Prostate gland (tissue), 2 donors: Measurements from ENCODE around the gene IMMP2L. TPM values are rescaled to one million over a fixed set of nuclear protein-coding genes. Genes with fewer than 3 reads are reported as not detected.

Experiments used
- DNase-seq: peaks from one replicate; pipeline ENCODE4 v3.0.0-alpha.2; 2019; ENCODE audit warnings: low spot score
- H3K27ac ChIP-seq, 2 donors: fragments of 200-600 bp; sonication (generic); 2 replicates each; pipeline ENCODE4 v1.5.1; 2017 to 2019
- H3K27me3 ChIP-seq: fragments of 200-600 bp; sonication (generic); replicated peaks from 2 replicates; pipeline ENCODE4 v1.5.1; 2019; ENCODE audit not compliant: insufficient read depth
- H3K36me3 ChIP-seq, 2 donors: fragments of 200-600 bp; sonication (generic); 1 replicate in 1 of 2; 2 replicates in 1 of 2; pipeline versions ENCODE4 v1.5.1 to v1.8.1; 2017 to 2019
- H3K4me1 ChIP-seq: fragments of 200-600 bp; sonication (generic); replicated peaks from 2 replicates; pipeline ENCODE4 v1.5.1; 2019
- H3K4me3 ChIP-seq, 2 donors: fragments of 200-600 bp; sonication (generic); 2 replicates each; pipeline ENCODE4 v1.5.1; 2017 to 2019
- H3K9me3 ChIP-seq: fragments of 200-600 bp; sonication (generic); 2 replicates; pipeline ENCODE4 v1.5.1; 2017
- POLR2A ChIP-seq: fragments of 450-650 bp; IDR thresholded peaks from one replicate; pipeline ENCODE4 v1.6.1; 2016; ENCODE audit warnings: antibody characterized with exemption, mild to moderate bottlenecking
- POLR2AphosphoS5 ChIP-seq: sonication (generic); formaldehyde crosslinking; IDR thresholded peaks from one replicate; pipeline ENCODE4 v1.6.1; 2017; ENCODE audit warnings: antibody characterized with exemption
- WGBS: methylation state at CpG from one replicate; pipeline ENCODE4 v1.1.5; 2018; 5-methylcytosine and 5-hydroxymethylcytosine counted together
- intact Hi-C: fragments of 100-400 bp; cut with DNase I; formaldehyde crosslinking; loops from one replicate; pipeline ENCODE4 v1.14.2; 2022
- total RNA-seq, 2 donors: library from RNA; depleted of rRNA; stranded (reverse); fragments of >200 nt; gene quantifications; one replicate each; pipeline ENCODE4 v1.1.0, GENCODE V29; 2016
- TF ChIP-seq, protein P1 (sequence below), 4 experiments: fragments of 200-600 bp in 2 of 4; fragments of 450-650 bp in 2 of 4; sonication (generic) in 2 of 4; IDR thresholded peaks; 1 replicate in 3 of 4; 2 replicates in 1 of 4; pipeline ENCODE4 v1.5.1; 2016 to 2019; ENCODE audit warnings: antibody characterized with exemption in 4 of 4, mild to moderate bottlenecking in 2 of 4, moderate library complexity in 2 of 4

Gene IMMP2L
- total RNA-seq, 2 donors from 2014 or later, result 16.9 to 20.4 TPM

DNA sequence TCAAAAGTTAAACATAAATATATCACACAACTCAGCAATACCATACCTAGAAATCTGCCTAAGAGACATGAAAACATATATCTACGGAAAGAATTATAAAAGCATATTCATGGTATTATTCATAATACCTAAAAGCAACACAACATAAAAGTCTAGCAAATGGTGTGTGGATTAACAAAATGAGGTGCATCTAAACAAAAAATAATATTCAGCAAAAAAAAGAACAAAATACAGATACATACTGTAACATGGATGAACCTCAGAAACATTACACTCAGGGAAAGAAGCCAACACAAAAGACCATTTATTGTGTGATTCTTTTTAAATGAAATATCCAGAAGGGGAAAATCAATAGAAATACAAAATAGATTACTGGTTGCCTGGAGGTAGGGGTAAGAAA is 155.0 kb downstream of the IMMP2L start:
- Histone ChIP-seq H3K4me3 (no peak overlapping the region), H3K9me3 (no peaks in the 10 kb centered on the region), H3K36me3 (no peaks in the 10 kb centered on the region), H3K27ac (no peak overlapping the region), H3K27me3 (no peaks in the 10 kb centered on the region), H3K4me1 (no peaks in the 10 kb centered on the region)
- no peak for TF ChIP-seq POLR2AphosphoS5
- no peak for TF ChIP-seq POLR2A
- TF ChIP-seq, protein P1, sequence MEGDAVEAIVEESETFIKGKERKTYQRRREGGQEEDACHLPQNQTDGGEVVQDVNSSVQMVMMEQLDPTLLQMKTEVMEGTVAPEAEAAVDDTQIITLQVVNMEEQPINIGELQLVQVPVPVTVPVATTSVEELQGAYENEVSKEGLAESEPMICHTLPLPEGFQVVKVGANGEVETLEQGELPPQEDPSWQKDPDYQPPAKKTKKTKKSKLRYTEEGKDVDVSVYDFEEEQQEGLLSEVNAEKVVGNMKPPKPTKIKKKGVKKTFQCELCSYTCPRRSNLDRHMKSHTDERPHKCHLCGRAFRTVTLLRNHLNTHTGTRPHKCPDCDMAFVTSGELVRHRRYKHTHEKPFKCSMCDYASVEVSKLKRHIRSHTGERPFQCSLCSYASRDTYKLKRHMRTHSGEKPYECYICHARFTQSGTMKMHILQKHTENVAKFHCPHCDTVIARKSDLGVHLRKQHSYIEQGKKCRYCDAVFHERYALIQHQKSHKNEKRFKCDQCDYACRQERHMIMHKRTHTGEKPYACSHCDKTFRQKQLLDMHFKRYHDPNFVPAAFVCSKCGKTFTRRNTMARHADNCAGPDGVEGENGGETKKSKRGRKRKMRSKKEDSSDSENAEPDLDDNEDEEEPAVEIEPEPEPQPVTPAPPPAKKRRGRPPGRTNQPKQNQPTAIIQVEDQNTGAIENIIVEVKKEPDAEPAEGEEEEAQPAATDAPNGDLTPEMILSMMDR (IDR thresholded peaks at IDR 0.05), result no peak
- intact Hi-C loops, result no loop called here
- DNase-seq, result no peak
- WGBS, result 100% methylated on average over 1 of the region's 1 CpG

DNA sequence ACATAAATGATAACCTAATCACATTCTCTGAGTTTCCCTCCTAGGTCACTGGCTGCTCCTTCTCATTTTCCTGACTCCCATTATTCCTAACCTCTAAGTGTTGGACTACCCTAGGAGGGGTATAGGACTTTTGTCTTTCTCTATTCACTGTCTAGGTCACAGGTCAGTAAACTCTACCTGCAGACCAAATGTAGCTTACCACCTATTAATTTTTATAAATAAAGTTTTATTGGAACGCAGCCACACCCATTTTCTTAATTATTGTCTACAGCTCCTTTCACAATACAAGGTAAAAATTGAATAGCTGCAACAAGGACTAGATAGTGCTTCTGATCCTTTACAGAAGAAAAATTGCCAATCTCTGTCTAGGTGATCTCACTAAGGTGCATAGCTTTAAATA is 156.7 kb downstream of the IMMP2L start:
- no peak overlapping the region for H3K27ac ChIP-seq
- 94% methylated on average over 1 of the region's 1 CpG for WGBS
- no peak for DNase-seq
- no peaks in the 10 kb centered on the region for H3K4me1 ChIP-seq
- no peaks in the 10 kb centered on the region for H3K9me3 ChIP-seq
- intact Hi-C loops, result no loop called here
- no peaks in the 10 kb centered on the region for H3K36me3 ChIP-seq
- H3K4me3 ChIP-seq, result no peak overlapping the region
- H3K27me3 ChIP-seq, result no peaks in the 10 kb centered on the region
- TF ChIP-seq, protein P1 (IDR thresholded peaks at IDR 0.05), result no peak
- TF ChIP-seq POLR2A (no peak), POLR2AphosphoS5 (no peak)

DNA sequence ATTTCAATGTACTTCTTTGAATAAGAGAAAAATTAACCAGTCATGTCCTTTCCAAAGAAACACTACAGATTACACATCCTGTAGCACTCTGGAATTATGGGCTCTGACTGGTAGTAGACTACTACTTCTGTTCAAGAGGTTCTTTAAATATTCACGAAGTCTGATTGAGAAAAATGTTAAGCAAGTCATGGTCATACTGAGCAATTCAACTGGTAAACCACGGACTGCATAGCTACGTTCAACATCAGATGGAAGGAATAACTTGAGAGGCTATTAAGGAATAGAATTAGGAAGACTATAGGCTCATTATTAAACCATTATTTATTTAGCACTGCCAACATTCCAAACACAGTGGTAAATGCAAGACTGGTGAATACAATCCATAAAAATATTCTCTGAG is 160.8 kb downstream of the IMMP2L start:
- H3K36me3 ChIP-seq, result no peaks in the 10 kb centered on the region
- H3K9me3 ChIP-seq, result no peaks in the 10 kb centered on the region
- no peak for TF ChIP-seq POLR2AphosphoS5
- TF ChIP-seq POLR2A, result no peak
- TF ChIP-seq, protein P1 (IDR thresholded peaks at IDR 0.05), result no peak
- 73% methylated on average over 3 of the region's 3 CpGs for WGBS
- no peaks in the 10 kb centered on the region for H3K4me1 ChIP-seq
- H3K27ac ChIP-seq, result no peak overlapping the region
- no peak overlapping the region for H3K4me3 ChIP-seq
- H3K27me3 ChIP-seq, result no peaks in the 10 kb centered on the region
- intact Hi-C loops, result no loop called here
- no peak for DNase-seq

DNA sequence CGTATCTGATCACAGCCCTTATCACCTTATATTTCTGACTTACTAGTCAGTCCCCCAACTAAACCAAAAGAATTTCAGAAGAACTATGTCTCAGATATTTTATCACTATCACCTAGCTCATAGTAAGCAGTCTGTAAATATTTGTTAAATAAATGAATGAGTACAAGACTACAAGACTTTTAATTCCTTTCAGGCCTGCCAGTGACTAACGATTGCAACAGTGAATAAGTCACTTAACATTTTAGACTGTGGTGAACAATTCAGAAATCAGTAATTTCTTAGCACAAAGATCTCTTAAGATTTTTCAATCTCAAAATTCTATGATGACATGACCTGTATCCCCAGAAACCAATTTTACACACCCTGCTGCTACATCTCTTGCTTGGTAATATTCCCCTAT is 162.2 kb downstream of the IMMP2L start:
- intact Hi-C loops, result no loop called here
- no peaks in the 10 kb centered on the region for H3K9me3 ChIP-seq

DNA sequence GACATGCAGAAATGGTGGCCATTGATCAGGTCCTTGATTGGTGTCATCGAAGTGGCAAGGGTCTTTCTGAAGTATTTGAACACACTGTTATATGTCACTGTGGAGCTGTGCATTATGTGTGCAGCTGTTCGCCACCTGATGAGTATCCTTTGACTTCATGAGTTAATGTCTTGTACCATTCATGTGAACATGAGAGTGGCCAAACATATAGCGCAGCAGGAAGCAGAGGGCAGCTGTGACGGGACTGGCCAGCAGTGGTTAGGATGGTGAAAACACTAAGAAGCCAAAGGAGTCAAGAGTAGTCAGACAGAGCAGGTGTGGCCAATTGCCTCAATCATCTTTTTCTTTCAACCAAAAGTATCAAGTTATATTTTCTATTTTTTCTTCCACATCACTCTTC is 167.4 kb downstream of the IMMP2L start:
- H3K27ac ChIP-seq, result no peak overlapping the region
- no peaks in the 10 kb centered on the region for H3K36me3 ChIP-seq
- H3K4me3 ChIP-seq, result no peak overlapping the region
- intact Hi-C loops, result no loop called here
- no peaks in the 10 kb centered on the region for H3K4me1 ChIP-seq
- TF ChIP-seq POLR2A (no peak), POLR2AphosphoS5 (no peak)
- TF ChIP-seq, protein P1 (IDR thresholded peaks at IDR 0.05), result no peak
- 98% methylated on average over 4 of the region's 4 CpGs for WGBS
- no peak for DNase-seq
- H3K9me3 ChIP-seq, result no peaks in the 10 kb centered on the region
- no peaks in the 10 kb centered on the region for H3K27me3 ChIP-seq

More for the DNA sequence above, 162.2 kb downstream of the IMMP2L start:
- Histone ChIP-seq H3K27ac (no peak overlapping the region), H3K4me3 (no peak overlapping the region), H3K36me3 (no peaks in the 10 kb centered on the region), H3K27me3 (no peaks in the 10 kb centered on the region), H3K4me1 (no peaks in the 10 kb centered on the region)
- 77% methylated on average over 2 of the region's 2 CpGs for WGBS
- no peak for TF ChIP-seq POLR2AphosphoS5
- TF ChIP-seq POLR2A, result no peak
- TF ChIP-seq, protein P1 (IDR thresholded peaks at IDR 0.05), result no peak
- DNase-seq, result no peak
